ENCODE results near the gene CKM.

GRCh38 chr19:45271098-45271734 is 51.5 kb downstream of the CKM start:
- TF ChIP-seq CTCF (IDR thresholded peaks at IDR 0.05) (no peak), POLR2A (IDR thresholded peaks at IDR 0.05) (no peak), POLR2AphosphoS5 (IDR thresholded peaks at IDR 0.05) (no peak)
